ENCODE data around the gene FAM222B. TPM values are rescaled to one million over a fixed set of nuclear protein-coding genes. Genes with fewer than 3 reads are reported as not detected.

Gene FAM222B
- total and polyA plus RNA-seq, 2 of the 4 experiments (the other 2 are of a cell fraction) = 2.5 to 10.8 TPM

DNA sequence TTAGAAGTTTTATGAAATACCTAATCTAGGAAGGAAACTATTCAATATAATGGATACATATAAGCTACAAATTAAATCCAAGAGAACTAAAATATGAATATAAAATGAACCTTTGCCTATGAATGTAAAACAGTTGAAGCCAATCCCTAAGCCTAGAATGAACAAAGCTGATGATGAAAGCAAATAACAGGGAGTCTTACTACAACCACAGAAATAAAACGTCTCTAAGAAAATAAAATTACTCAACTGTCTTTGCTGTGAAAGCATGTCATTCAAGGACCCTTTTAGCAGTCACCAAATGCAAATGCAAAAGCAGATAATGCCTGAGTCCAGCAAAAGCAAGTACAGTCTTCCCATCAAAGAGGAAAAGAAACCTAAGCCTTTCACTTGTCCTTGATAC lies 23.0 kb downstream of the FAM222B start:
- no peak overlapping the region for H2BK120ac ChIP-seq (ENCODE audit: low read depth, low read length)
- DNase-seq = no peak
- H4K20me1 ChIP-seq (ENCODE audit: insufficient read depth, low read length) = peaks cover 19% of the 10 kb centered on the region; the same call in 1 of the 2 replicates
- no peak overlapping the region for H3K4ac ChIP-seq (ENCODE audit: low read depth, low read length)
- in situ Hi-C loops (cut with MboI; ENCODE audit: low sequenced_read_pairs) (no loop called here), dilution Hi-C loops (cut with HindIII; ENCODE audit: low sequenced_read_pairs, unreplicated experiment) (no loop called here), intact Hi-C loops (cut with micrococcal nuclease) (loop anchor here (10.0 kb wide), 1 partner anchor 55 kb away; no protein-coding TSS in a partner anchor)
- no peak overlapping the region for H3K27ac ChIP-seq (ENCODE audit: insufficient read depth, low read length)
- H2AK9ac ChIP-seq (replicated peaks; ENCODE audit: low read depth, low read length, poor library complexity) = no peak overlapping the region
- H3K9me1 ChIP-seq (ENCODE audit: insufficient read depth, low read length) = peaks cover 3% of the 10 kb centered on the region; the same call in 1 of the 2 replicates
- H3K4me3 ChIP-seq (ENCODE audit: insufficient read depth, low read depth, low read length) = no peak overlapping the region
- H4K8ac ChIP-seq (ENCODE audit: low read depth in 2 of 2, low read length in 2 of 2) = no peak overlapping the region
- no peak overlapping the region for H4K91ac ChIP-seq (ENCODE audit: insufficient read depth, low read depth, low read length)
- no peaks in the 10 kb centered on the region for H3K9me3 ChIP-seq (ENCODE audit: control insufficient read depth, insufficient read depth, low read length)
- no peak overlapping the region for H3K23ac ChIP-seq (ENCODE audit: low read depth, low read length)
- no peak overlapping the region for H3K56ac ChIP-seq (ENCODE audit: extremely low read depth, insufficient read depth, low read length)
- H3K4me1 ChIP-seq (ENCODE audit: control insufficient read depth, insufficient read depth, low read length) = no peaks in the 10 kb centered on the region; the same call in 1 of the 2 replicates
- no peak overlapping the region for H2BK20ac ChIP-seq (ENCODE audit: low read depth, low read length)
- no peak for ATAC-seq (ENCODE audit: low read depth)
- no peaks in the 10 kb centered on the region for H3K36me3 ChIP-seq (ENCODE audit: control insufficient read depth, insufficient read depth, low read length)
- no peak overlapping the region for H2AFZ ChIP-seq (replicated peaks; ENCODE audit: low read length, poor library complexity)
- CTCF ChIA-PET = no interaction called here
- H3K4me2 ChIP-seq (ENCODE audit: low read depth, low read length) = no peak overlapping the region
- TF ChIP-seq BHLHE40 (IDR thresholded peaks at IDR 0.05; ENCODE audit: low read depth, low read length) = no peak
- TF ChIP-seq CEBPB (IDR thresholded peaks at IDR 0.05; ENCODE audit: low read depth, low read length) = no peak
- no peak for TF ChIP-seq MAZ (IDR thresholded peaks at IDR 0.05; ENCODE audit: borderline replicate concordance, low read depth, low read length)
- no peak for TF ChIP-seq MAFK (IDR thresholded peaks at IDR 0.05; ENCODE audit: low read depth, low read length)
- TF ChIP-seq, protein P1, sequence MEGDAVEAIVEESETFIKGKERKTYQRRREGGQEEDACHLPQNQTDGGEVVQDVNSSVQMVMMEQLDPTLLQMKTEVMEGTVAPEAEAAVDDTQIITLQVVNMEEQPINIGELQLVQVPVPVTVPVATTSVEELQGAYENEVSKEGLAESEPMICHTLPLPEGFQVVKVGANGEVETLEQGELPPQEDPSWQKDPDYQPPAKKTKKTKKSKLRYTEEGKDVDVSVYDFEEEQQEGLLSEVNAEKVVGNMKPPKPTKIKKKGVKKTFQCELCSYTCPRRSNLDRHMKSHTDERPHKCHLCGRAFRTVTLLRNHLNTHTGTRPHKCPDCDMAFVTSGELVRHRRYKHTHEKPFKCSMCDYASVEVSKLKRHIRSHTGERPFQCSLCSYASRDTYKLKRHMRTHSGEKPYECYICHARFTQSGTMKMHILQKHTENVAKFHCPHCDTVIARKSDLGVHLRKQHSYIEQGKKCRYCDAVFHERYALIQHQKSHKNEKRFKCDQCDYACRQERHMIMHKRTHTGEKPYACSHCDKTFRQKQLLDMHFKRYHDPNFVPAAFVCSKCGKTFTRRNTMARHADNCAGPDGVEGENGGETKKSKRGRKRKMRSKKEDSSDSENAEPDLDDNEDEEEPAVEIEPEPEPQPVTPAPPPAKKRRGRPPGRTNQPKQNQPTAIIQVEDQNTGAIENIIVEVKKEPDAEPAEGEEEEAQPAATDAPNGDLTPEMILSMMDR (conservative IDR thresholded peaks at IDR 0.05; ENCODE audit: low read depth, low read length) = no peak
- TF ChIP-seq SMC3 (IDR thresholded peaks at IDR 0.05; ENCODE audit: low read depth, low read length) = no peak
- TF ChIP-seq ELK1 (IDR thresholded peaks at IDR 0.05; ENCODE audit: borderline replicate concordance, low read depth, low read length) = no peak
- TF ChIP-seq NFE2L2 (IDR thresholded peaks at IDR 0.05; ENCODE audit: low read depth, low read length) = no peak
- no peak for TF ChIP-seq MXI1 (IDR thresholded peaks at IDR 0.05; ENCODE audit: borderline replicate concordance, low read depth, low read length)
- TF ChIP-seq RAD21 (IDR thresholded peaks at IDR 0.05; ENCODE audit: low read length) = no peak
- H3K79me1 ChIP-seq (ENCODE audit: low read depth in 1 of 2, low read length in 2 of 2) = peaks cover 25 to 47% of the 10 kb centered on the region in 2 experiments
- H3K14ac ChIP-seq (replicated peaks; ENCODE audit: low read depth, low read length) = no peak overlapping the region
- H2BK15ac ChIP-seq (ENCODE audit: low read depth, low read length) = no peak overlapping the region
- no TSS peak for BruUV-seq (replicated peaks)
- H3K18ac ChIP-seq (ENCODE audit: low read depth, low read length) = no peak overlapping the region
- no peaks in the 10 kb centered on the region for H3K27me3 ChIP-seq (ENCODE audit: control insufficient read depth, insufficient read depth, low read length)
- no peak overlapping the region for H2AK5ac ChIP-seq (ENCODE audit: low read depth, low read length)
- no peak overlapping the region for H3K9ac ChIP-seq (ENCODE audit: low read depth, low read length)
- POLR2A ChIA-PET (ENCODE audit: unreplicated experiment) = no interaction called here
- H4K5ac ChIP-seq (ENCODE audit: low read depth, low read length) = no peak overlapping the region
- no peak overlapping the region for H2BK5ac ChIP-seq (ENCODE audit: low read depth, low read length, poor library complexity, severe bottlenecking)
- no CpG with 5 or more reads among the region's 1 CpG for WGBS, 2 experiments (ENCODE audit: extremely low coverage in 2 of 2, insufficient read length in 1 of 2)

All from IMR-90 (cell line).